ENCODE measurements around the gene KSR1.

GRCh38 chr17:27575912-27576252, 119.6 kb downstream of the KSR1 start:
- TF ChIP-seq TARDBP (IDR thresholded peaks at IDR 0.05) (no peak), SUZ12 (IDR thresholded peaks at IDR 0.05) (no peak), BHLHE40 (IDR thresholded peaks at IDR 0.05; ENCODE audit: borderline replicate concordance) (no peak), ARNT (IDR thresholded peaks at IDR 0.05) (no peak), FOXM1 (IDR thresholded peaks at IDR 0.05; ENCODE audit: borderline replicate concordance) (no peak), SP1 (IDR thresholded peaks at IDR 0.05) (no peak), FOXA1 (IDR thresholded peaks at IDR 0.05) (no peak), HDGF (IDR thresholded peaks at IDR 0.05; ENCODE audit: borderline replicate concordance) (no peak)
